B cell (primary cell): ENCODE results near the gene PRLHR. TPM values are rescaled to one million over a fixed set of nuclear protein-coding genes. Genes with fewer than 3 reads are reported as not detected.

Experiments used
- ATAC-seq: fragments of 200-7000 bp; cut with Tn5 transposase; one replicate; pipeline ENCODE4 v1.10.0; 2021; ENCODE audit warnings: low read depth, mild to moderate bottlenecking, moderate number of reproducible peaks, moderate library complexity
- CTCF ChIA-PET: fragments of 350-600 bp; sonication (Branson Sonifier 250); formaldehyde crosslinking; loops from one replicate; lab custom pipeline; 2021; ENCODE audit warnings: antibody characterized with exemption, inconsistent platforms; lab: Charles Lee
- POLR2A ChIA-PET: fragments of 350-600 bp; sonication (Branson Sonifier 250); formaldehyde crosslinking; loops from one replicate; lab custom pipeline; 2021; ENCODE audit warnings: antibody characterized with exemption; lab: Charles Lee
- DNase-seq: peaks from one replicate; pipeline ENCODE4 v3.0.0; 2013
- H2AFZ ChIP-seq: 2 replicates; pipeline ENCODE4 v1.6.1; 2012; ENCODE audit warnings: mild to moderate bottlenecking, low read depth, low read length; ENCODE audit not compliant: insufficient read depth, poor library complexity, severe bottlenecking
- H3K27ac ChIP-seq, 2 donors: 1 replicate in 1 of 2; 2 replicates in 1 of 2; pipeline ENCODE4 v1.5.1; 2012 to 2013; ENCODE audit warnings: low read length in 2 of 2, mild to moderate bottlenecking in 2 of 2, moderate library complexity in 1 of 2
- H3K27me3 ChIP-seq, 4 experiments: fragments of 200-600 bp in 1 of 4; sonication (generic) in 1 of 4; replicated peaks in 1 of 4; 1 replicate in 2 of 4; 2 replicates in 2 of 4; pipeline versions ENCODE4 v1.6.1 to v1.7.0; 2013 to 2016; ENCODE audit warnings: low read length in 3 of 4, mild to moderate bottlenecking in 2 of 4, mixed read lengths in 1 of 4, moderate library complexity in 1 of 4; ENCODE audit not compliant: insufficient read depth in 4 of 4, control insufficient read depth in 3 of 4; ENCODE audit errors: control extremely low read depth in 1 of 4
- H3K36me3 ChIP-seq, 2 experiments: replicated peaks in 1 of 2; 1 replicate in 1 of 2; 2 replicates in 1 of 2; pipeline versions ENCODE4 v1.6.1 to v1.7.1; 2013; ENCODE audit warnings: low read length in 1 of 2; ENCODE audit not compliant: insufficient read depth in 2 of 2, control insufficient read depth in 1 of 2; ENCODE audit errors: control extremely low read depth in 1 of 2, extremely low read depth in 1 of 2
- H3K4me1 ChIP-seq, 2 donors: fragments of 200-600 bp in 1 of 2; sonication (generic) in 1 of 2; 1 replicate in 1 of 2; 2 replicates in 1 of 2; pipeline versions ENCODE4 v1.5.1 to v1.6.1; 2013 to 2017; ENCODE audit warnings: low read length in 2 of 2; ENCODE audit not compliant: control insufficient read depth in 2 of 2, insufficient read depth in 2 of 2
- H3K4me2 ChIP-seq: replicated peaks from 2 replicates; pipeline ENCODE3; 2012; ENCODE audit warnings: mild to moderate bottlenecking, low read depth, low read length; ENCODE audit not compliant: poor library complexity, severe bottlenecking
- H3K4me3 ChIP-seq, 5 experiments: fragments of 200-600 bp in 1 of 5; sonication (generic) in 1 of 5; 1 replicate in 3 of 5; 2 replicates in 2 of 5; pipeline versions ENCODE4 v1.5.1 to v1.7.0; 2011 to 2016; ENCODE audit warnings: low read length in 4 of 5, mild to moderate bottlenecking in 4 of 5, low read depth in 2 of 5, control low read depth in 1 of 5, moderate library complexity in 1 of 5; ENCODE audit not compliant: insufficient read depth in 1 of 5; ENCODE audit errors: control extremely low read depth in 1 of 5, extremely low read depth in 1 of 5
- H3K79me2 ChIP-seq: fragments of 200-600 bp; sonication (generic); one replicate; pipeline ENCODE4 v1.6.0; 2016; ENCODE audit warnings: low read length; ENCODE audit not compliant: control insufficient read depth, insufficient read depth
- H3K9ac ChIP-seq: fragments of 200-600 bp; sonication (generic); 2 replicates; pipeline ENCODE4 v1.6.1; 2017; ENCODE audit warnings: mild to moderate bottlenecking, low read length, moderate library complexity
- H3K9me3 ChIP-seq, 3 donors: one replicate each; pipeline versions ENCODE4 v1.6.1 to v1.7.1; 2013; ENCODE audit warnings: low read length in 2 of 3; ENCODE audit not compliant: control insufficient read depth in 2 of 3, insufficient read depth in 1 of 3; ENCODE audit errors: control extremely low read depth in 1 of 3
- H4K20me1 ChIP-seq: 2 replicates; pipeline ENCODE4 v1.6.0; 2012; ENCODE audit warnings: mild to moderate bottlenecking, low read length; ENCODE audit not compliant: insufficient read depth, control insufficient read depth, poor library complexity, severe bottlenecking
- H3K27ac Mint-ChIP-seq: one replicate; pipeline ENCODE4 v1.8.0; 2021; ENCODE audit warnings: mixed read lengths
- H3K27me3 Mint-ChIP-seq: one replicate; pipeline ENCODE4 v1.8.0; 2021; ENCODE audit warnings: mixed read lengths
- H3K4me1 Mint-ChIP-seq: one replicate; pipeline ENCODE4 v1.8.0; 2021; ENCODE audit warnings: mixed read lengths
- H3K4me3 Mint-ChIP-seq: one replicate; pipeline ENCODE4 v1.8.0; 2021; ENCODE audit warnings: mixed read lengths
- H3K9me3 Mint-ChIP-seq: one replicate; pipeline ENCODE4 v1.8.0; 2022; ENCODE audit warnings: mixed read lengths; ENCODE audit not compliant: insufficient read depth
- CTCF ChIP-seq: fragments of 200-600 bp; IDR thresholded peaks from one replicate; pipeline ENCODE4 v1.8.0; 2022; ENCODE audit warnings: antibody characterized with exemption, mild to moderate bottlenecking
- EZH2 ChIP-seq: IDR thresholded peaks from 2 replicates; pipeline ENCODE4 v1.6.1; 2012; ENCODE audit warnings: borderline replicate concordance, low read depth, mild to moderate bottlenecking, moderate library complexity, low read length; ENCODE audit not compliant: insufficient read depth, poor library complexity, severe bottlenecking
- WGBS: methylation state at CpG from one replicate; pipeline ENCODE4 v1.1.5; 2013; ENCODE audit warnings: missing lambda C conversion rate; ENCODE audit not compliant: insufficient coverage; 5-methylcytosine and 5-hydroxymethylcytosine counted together
- intact Hi-C: fragments of 100-400 bp; cut with micrococcal nuclease; formaldehyde crosslinking; loops from one replicate; pipeline ENCODE4 v1.10.0; 2022
- polyA plus RNA-seq: library from polyadenylated mRNA; depleted of rRNA; stranded (reverse); fragments of >200 nt; gene quantifications from 2 replicates; pipeline ENCODE4 v1.2.3, GENCODE V29; 2012
- total RNA-seq, 2 donors: library from RNA; stranded (reverse); fragments of 120-200 nt in 1 of 2; gene quantifications; 1 replicate in 1 of 2; 2 replicates in 1 of 2; pipeline versions ENCODE4 v1.2.3 to v1.2.4, GENCODE V29; 2013 to 2022

The PRLHR gene
- total and polyA plus RNA-seq, 2 donors (not counting 1 experiment from before 2014, with no cell fraction given) = not detected

- Histone ChIP-seq H3K9ac (no peak overlapping the region), H3K9me3 (peaks cover 0 to 21% (median 13%) of the 10 kb centered on the region in 3 donors), H3K4me1 (no peaks in the 10 kb centered on the region), H3K27me3 (peaks cover 0 to 2% (median 0%) of the 10 kb centered on the region in 4 experiments), H3K4me3 (no peak overlapping the region), H3K36me3 (no peaks in the 10 kb centered on the region), H3K27ac (no peak overlapping the region), H3K79me2 (no peaks in the 10 kb centered on the region), H2AFZ (no peak overlapping the region), H3K4me2 (no peak overlapping the region), H4K20me1 (no peaks in the 10 kb centered on the region)
- DNase-seq (no peak), ATAC-seq (no peak)
- ChIA-PET CTCF (no interaction called here), POLR2A (no interaction called here)
- Mint-ChIP-seq H3K27me3 (peaks cover 21% of the 10 kb centered on the region), H3K4me3 (no peak overlapping the region), H3K27ac (no peak overlapping the region), H3K4me1 (no peaks in the 10 kb centered on the region), H3K9me3 (no peaks in the 10 kb centered on the region)
- TF ChIP-seq EZH2 = no peak
- WGBS = no CpG with 5 or more reads among the region's 10 CpGs
- intact Hi-C loops = no loop called here
These were observed 10.2 kb upstream of the PRLHR start for GRCh38 chr10:118605694-118606093.

- Histone ChIP-seq H3K4me3 (no peak overlapping the region), H3K27ac (no peak overlapping the region), H3K4me1 (no peaks in the 10 kb centered on the region), H3K79me2 (no peaks in the 10 kb centered on the region), H3K27me3 (peaks cover 0 to 50% (median 18%) of the 10 kb centered on the region in 4 experiments), H3K4me2 (no peak overlapping the region), H3K36me3 (no peaks in the 10 kb centered on the region), H2AFZ (no peak overlapping the region), H3K9ac (no peak overlapping the region), H3K9me3 (peaks cover 0 to 27% (median 0%) of the 10 kb centered on the region in 3 donors), H4K20me1 (no peaks in the 10 kb centered on the region)
- intact Hi-C loops = no loop called here
- H3K4me3 Mint-ChIP-seq = no peak overlapping the region
- WGBS = 13% methylated on average over 14 of the region's 16 CpGs
- no peaks in the 10 kb centered on the region for H3K9me3 Mint-ChIP-seq
- H3K27ac Mint-ChIP-seq = no peak overlapping the region
- no peak for DNase-seq
- CTCF ChIA-PET = no interaction called here
- POLR2A ChIA-PET = no interaction called here
- no peak for ATAC-seq
- H3K4me1 Mint-ChIP-seq = peaks cover 7% of the 10 kb centered on the region
- no peak for TF ChIP-seq CTCF
- peaks cover 72% of the 10 kb centered on the region for H3K27me3 Mint-ChIP-seq
These were observed 1.1 kb upstream of the PRLHR start for GRCh38 chr10:118596426-118597124.
